ENCODE data around the gene RAP1A.

Gene RAP1A

GRCh38 chr1:111593403-111594305 is 25.9 kb upstream of the RAP1A start:
- H3K9me3 ChIP-seq (replicated peaks; ENCODE audit: insufficient read depth, low read length) = no peaks in the 10 kb centered on the region
- H3K79me2 ChIP-seq (ENCODE audit: low read length) = no peaks in the 10 kb centered on the region
- TF ChIP-seq CTCF (IDR thresholded peaks at IDR 0.05; ENCODE audit: low read length) (no peak), EZH2phosphoT487 (IDR thresholded peaks at IDR 0.05; ENCODE audit: low read length) (no peak), EZH2 (optimal IDR thresholded peaks at IDR 0.05; ENCODE audit: low read depth, low read length) (no peak)
- peak overlapping the region; percentile 20; the same call in 1 of the 2 replicates for H3K9ac ChIP-seq (ENCODE audit: low read length)
- H3K27me3 ChIP-seq (replicated peaks; ENCODE audit: insufficient read depth, low read length) = no peaks in the 10 kb centered on the region
- peak overlapping the region; percentile 61; the same call in 1 of the 2 replicates for H2AFZ ChIP-seq (ENCODE audit: low read length)
- no peaks in the 10 kb centered on the region for H4K20me1 ChIP-seq (ENCODE audit: insufficient read depth, low read length)
- H3K4me2 ChIP-seq (ENCODE audit: low read depth, low read length) = peak overlapping the region; percentile 55
- H3K9me2 ChIP-seq (replicated peaks; ENCODE audit: insufficient read depth, low read length) = no peaks in the 10 kb centered on the region
- peak overlapping the region; percentile 73 for H3K27ac ChIP-seq (ENCODE audit: low read length)
- peaks cover 16% of the 10 kb centered on the region for H3F3A ChIP-seq (ENCODE audit: insufficient read depth, low read length)
- DNase-seq = no peak
- H3K4me3 ChIP-seq (ENCODE audit: low read length) = no peak overlapping the region
- H3K36me3 ChIP-seq (replicated peaks; ENCODE audit: insufficient read depth, low read length) = no peaks in the 10 kb centered on the region
- peaks cover 31% of the 10 kb centered on the region for H3K4me1 ChIP-seq (ENCODE audit: low read length)

- no peaks in the 10 kb centered on the region for H3K79me2 ChIP-seq (ENCODE audit: low read length)
- no peaks in the 10 kb centered on the region for H3K9me2 ChIP-seq (replicated peaks; ENCODE audit: insufficient read depth, low read length)
- no peak overlapping the region for H3K27ac ChIP-seq (ENCODE audit: low read length)
- TF ChIP-seq EZH2phosphoT487 (IDR thresholded peaks at IDR 0.05; ENCODE audit: low read length) (no peak), CTCF (IDR thresholded peaks at IDR 0.05; ENCODE audit: low read length) (no peak), EZH2 (optimal IDR thresholded peaks at IDR 0.05; ENCODE audit: low read depth, low read length) (no peak)
- peaks cover 16% of the 10 kb centered on the region for H3F3A ChIP-seq (ENCODE audit: insufficient read depth, low read length)
- H3K4me2 ChIP-seq (ENCODE audit: low read depth, low read length) = no peak overlapping the region
- peak overlapping the region; percentile 51; the same call in 1 of the 2 replicates for H2AFZ ChIP-seq (ENCODE audit: low read length)
- H3K4me3 ChIP-seq (ENCODE audit: low read length) = no peak overlapping the region
- no peaks in the 10 kb centered on the region for H3K9me3 ChIP-seq (replicated peaks; ENCODE audit: insufficient read depth, low read length)
- DNase-seq = no peak
- H3K9ac ChIP-seq (ENCODE audit: low read length) = no peak overlapping the region
- no peaks in the 10 kb centered on the region for H3K27me3 ChIP-seq (replicated peaks; ENCODE audit: insufficient read depth, low read length)
- no peaks in the 10 kb centered on the region for H3K36me3 ChIP-seq (replicated peaks; ENCODE audit: insufficient read depth, low read length)
- no peaks in the 10 kb centered on the region for H4K20me1 ChIP-seq (ENCODE audit: insufficient read depth, low read length)
- peaks cover 31% of the 10 kb centered on the region for H3K4me1 ChIP-seq (ENCODE audit: low read length)
Measured at GRCh38 chr1:111594306-111594693, 25.3 kb upstream of the RAP1A start.

GRCh38 chr1:111595807-111596206 is 23.8 kb upstream of the RAP1A start:
- no peak overlapping the region for H2AFZ ChIP-seq (ENCODE audit: low read length)
- H4K20me1 ChIP-seq (ENCODE audit: insufficient read depth, low read length) = no peaks in the 10 kb centered on the region
- no peaks in the 10 kb centered on the region for H3K9me2 ChIP-seq (replicated peaks; ENCODE audit: insufficient read depth, low read length)
- no peak for DNase-seq
- peaks cover 25% of the 10 kb centered on the region for H3F3A ChIP-seq (ENCODE audit: insufficient read depth, low read length)
- H3K4me3 ChIP-seq (ENCODE audit: low read length) = no peak overlapping the region
- H3K36me3 ChIP-seq (replicated peaks; ENCODE audit: insufficient read depth, low read length) = no peaks in the 10 kb centered on the region
- H3K9me3 ChIP-seq (replicated peaks; ENCODE audit: insufficient read depth, low read length) = no peaks in the 10 kb centered on the region
- H3K4me1 ChIP-seq (ENCODE audit: low read length) = peaks cover 45% of the 10 kb centered on the region
- no peaks in the 10 kb centered on the region for H3K27me3 ChIP-seq (replicated peaks; ENCODE audit: insufficient read depth, low read length)
- no peak overlapping the region for H3K4me2 ChIP-seq (ENCODE audit: low read depth, low read length)
- H3K9ac ChIP-seq (ENCODE audit: low read length) = no peak overlapping the region
- H3K27ac ChIP-seq (ENCODE audit: low read length) = no peak overlapping the region
- no peaks in the 10 kb centered on the region for H3K79me2 ChIP-seq (ENCODE audit: low read length)
- TF ChIP-seq CTCF (IDR thresholded peaks at IDR 0.05; ENCODE audit: low read length) = no peak
- no peak for TF ChIP-seq EZH2 (optimal IDR thresholded peaks at IDR 0.05; ENCODE audit: low read depth, low read length)
- no peak for TF ChIP-seq EZH2phosphoT487 (IDR thresholded peaks at IDR 0.05; ENCODE audit: low read length)
